Measurements from ENCODE around the gene ABCB6.

Gene ABCB6

DNA sequence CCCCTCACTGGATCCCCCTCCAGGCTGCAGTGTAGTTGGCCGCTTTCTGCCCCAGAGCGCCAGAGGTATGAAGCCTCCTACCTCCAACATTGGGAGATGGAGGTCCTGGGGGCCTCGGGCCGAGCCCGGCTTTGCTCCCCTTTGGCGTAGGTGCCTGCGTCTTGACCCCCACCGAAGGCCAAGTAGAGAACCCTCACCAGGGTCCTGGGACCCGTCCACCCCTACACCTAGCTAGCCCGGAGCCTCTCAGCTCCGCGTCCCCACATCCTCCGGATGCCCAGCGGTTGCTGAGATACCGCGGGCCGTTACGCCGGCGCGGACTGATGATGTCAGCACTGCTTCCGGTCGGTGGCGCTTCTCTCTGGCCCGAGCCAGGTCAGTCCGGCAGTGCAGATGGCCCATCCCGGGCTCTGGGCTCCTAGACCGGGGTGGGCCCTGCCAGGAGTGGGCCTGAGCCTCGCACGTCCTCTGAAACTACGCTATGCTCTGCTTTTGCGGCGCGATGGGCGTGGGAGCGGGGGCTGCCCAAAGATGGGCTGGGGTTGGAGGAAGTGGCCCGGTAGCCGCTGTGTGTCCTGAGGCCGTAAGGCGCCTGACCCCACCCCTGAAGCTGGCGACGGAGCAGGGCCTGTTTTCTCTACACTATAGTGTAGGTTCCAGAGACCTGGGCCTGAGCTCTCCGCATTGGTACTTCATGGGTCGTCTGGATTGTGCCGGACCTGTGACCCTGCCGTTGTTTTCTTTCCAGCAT, 26.6 kb upstream of the ABCB6 start, which contains the start of the genes GLB1L and STK16:
GLB1L (minus strand) TSS at position 297 of the 751 bp plus-strand sequence. CDS start 1,871 bp downstream, outside the sequence.
STK16 (plus strand) TSS at position 332 of the 751 bp plus-strand sequence. CDS start 521 bp downstream, outside the sequence.
- peak; percentile 77 to 89 (median 87) for DNase-seq (ENCODE audit: low read depth in 3 of 3)

DNA sequence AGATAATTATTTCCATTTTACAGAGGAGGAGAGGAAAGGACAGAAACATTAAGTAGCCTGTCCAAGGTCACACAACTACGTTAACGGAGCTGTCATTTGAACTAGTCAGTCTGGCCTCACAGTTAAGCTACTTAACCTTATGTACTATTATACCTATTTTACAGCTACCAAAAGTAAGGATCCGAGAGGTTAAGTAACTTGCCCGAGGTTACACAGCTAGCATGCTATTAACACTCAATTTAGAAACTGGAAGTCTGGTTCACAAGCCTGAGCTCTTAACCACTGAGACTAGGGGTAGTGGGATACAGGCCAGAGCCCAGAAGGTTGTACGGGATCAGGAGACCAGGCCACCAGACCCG, 26.0 kb upstream of the ABCB6 start:
- DNase-seq (ENCODE audit: low read depth in 3 of 3), result no peak

DNA sequence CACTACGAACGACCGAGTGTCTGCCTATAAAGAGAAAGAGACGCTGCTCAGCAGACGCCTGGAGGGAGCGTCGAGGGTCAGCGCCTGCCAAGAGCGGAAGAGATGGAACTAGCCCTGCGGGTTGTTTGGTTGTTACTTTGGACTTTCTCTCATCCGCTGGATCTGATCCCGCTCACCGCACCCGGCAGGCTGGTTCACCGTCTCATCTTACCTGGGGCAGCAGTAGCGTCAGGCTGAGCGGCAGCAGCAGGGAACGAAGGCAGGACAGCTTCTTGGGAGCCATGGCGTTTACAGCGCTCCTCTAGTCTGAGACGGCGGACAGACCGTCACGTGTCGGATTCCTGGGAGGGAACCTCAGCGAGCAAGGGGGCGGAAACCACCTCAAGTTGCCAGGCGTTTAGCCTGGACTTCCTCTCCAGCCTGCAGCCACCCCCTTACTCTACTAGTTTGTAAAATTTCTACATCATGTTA, 24.6 kb upstream of the ABCB6 start:
- DNase-seq (ENCODE audit: low read depth in 3 of 3), result no peak

DNA sequence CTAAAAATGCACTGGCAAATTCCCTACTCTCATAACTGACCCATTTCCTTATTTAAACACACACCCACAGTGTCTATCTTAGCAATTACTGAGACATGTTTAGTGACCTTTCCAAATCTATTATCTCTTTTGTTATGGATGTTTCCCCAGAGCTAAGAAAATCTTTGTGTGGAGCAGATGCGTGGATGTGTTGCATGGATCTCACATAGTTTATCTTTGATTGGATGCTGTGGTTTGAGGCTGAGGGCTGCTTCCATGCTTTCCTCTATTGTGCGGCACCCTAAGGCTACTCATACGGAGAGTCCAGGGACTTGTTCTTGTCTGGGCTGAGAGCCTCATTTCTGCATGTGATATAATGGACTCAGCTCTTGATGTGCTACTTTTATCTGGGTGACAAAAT, 15.6 kb upstream of the ABCB6 start:
- DNase-seq (ENCODE audit: low read depth in 3 of 3), result no peak

DNA sequence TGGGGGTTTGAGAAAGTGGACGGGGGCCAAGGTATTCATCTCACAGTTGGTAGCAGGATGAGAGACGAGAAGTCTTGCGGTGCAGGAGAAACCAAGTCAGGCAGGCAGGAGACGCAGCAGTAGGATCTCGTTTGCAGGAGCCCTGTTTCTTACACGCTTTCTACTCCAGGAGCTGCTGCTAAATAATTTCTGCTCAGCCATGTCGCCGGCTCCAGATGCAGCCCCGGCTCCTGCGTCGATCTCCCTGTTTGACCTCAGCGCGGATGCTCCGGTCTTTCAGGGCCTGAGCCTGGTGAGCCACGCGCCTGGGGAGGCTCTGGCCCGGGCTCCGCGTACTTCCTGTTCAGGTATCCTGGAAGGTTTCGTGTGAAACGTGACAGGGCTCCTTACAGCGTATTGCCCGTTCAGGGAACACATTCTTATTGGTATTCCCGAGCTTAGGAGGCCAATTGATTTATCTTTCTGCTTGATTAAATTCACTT, 11.3 kb upstream of the ABCB6 start:
- DNase-seq (ENCODE audit: low read depth in 3 of 3), result peak in 2 of 3 donors; percentile 28 to 55

DNA sequence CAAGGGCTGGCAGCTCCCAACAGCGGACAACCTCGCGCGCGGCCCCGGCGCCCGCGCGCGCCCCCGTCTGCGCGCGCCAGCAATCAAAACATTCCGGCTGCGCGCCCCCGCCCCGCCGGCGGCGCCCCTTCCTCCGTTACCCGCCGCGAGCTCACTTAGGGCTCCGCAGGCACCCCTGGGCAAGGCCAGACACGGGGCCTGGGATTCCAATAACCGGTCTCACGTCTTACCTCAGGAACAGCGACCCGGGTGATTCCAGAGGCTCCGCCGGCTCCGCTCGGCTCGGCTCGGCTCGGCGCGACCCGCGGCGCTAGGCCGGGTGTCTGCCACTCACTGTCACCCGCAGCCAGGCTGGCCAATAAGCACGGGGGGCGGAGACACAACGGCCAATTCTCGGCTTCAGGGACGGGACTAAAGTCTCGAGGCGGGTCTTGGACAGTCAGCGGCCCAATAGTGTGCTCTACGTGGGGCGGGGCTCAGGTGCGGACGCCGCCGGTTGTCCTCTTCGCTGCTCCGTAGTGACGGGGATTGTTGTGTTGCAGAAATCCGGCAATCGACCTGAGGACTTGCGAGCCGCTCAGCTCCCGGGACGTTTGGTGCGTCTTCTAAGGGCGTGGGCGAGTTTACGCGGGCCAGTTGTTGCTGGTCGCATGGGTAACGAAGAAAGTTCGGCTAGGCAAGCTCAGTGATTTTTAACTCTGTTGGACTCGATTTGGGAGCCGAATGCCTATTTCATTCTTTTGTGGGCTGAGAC, 10.7 kb upstream of the ABCB6 start, which contains the start of the genes ANKZF1 and ATG9A:
ANKZF1 (plus strand) TSS at position 502 of the 754 bp plus-strand sequence. CDS start 452 bp downstream, outside the sequence.
ATG9A (minus strand) TSS at position 332 of the 754 bp plus-strand sequence. CDS start 1,612 bp downstream, outside the sequence.
- DNase-seq (ENCODE audit: low read depth in 3 of 3), result peak; percentile 95 to 99 (median 97)

DNA sequence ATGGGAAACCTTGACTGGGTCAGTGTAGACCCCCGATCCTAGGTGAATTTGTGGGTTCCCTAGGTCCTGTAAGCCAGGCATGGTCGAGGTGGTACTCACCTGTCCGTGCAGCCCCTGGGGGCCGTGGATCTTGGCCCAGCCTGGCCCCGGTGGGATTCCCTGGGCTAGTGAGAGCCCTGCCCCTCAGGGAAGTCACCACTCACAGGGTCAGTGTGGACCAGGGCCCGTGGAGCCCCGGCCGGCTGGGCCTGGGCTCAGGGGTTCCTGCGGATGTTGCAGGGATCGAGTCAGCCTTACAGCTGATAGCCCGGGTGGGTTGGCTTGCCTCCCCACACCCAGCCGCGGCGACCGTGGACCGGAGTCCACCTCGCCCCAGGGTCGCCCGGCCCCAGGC, 10.2 kb upstream of the ABCB6 start:
- DNase-seq (ENCODE audit: low read depth in 3 of 3), result no peak

DNA sequence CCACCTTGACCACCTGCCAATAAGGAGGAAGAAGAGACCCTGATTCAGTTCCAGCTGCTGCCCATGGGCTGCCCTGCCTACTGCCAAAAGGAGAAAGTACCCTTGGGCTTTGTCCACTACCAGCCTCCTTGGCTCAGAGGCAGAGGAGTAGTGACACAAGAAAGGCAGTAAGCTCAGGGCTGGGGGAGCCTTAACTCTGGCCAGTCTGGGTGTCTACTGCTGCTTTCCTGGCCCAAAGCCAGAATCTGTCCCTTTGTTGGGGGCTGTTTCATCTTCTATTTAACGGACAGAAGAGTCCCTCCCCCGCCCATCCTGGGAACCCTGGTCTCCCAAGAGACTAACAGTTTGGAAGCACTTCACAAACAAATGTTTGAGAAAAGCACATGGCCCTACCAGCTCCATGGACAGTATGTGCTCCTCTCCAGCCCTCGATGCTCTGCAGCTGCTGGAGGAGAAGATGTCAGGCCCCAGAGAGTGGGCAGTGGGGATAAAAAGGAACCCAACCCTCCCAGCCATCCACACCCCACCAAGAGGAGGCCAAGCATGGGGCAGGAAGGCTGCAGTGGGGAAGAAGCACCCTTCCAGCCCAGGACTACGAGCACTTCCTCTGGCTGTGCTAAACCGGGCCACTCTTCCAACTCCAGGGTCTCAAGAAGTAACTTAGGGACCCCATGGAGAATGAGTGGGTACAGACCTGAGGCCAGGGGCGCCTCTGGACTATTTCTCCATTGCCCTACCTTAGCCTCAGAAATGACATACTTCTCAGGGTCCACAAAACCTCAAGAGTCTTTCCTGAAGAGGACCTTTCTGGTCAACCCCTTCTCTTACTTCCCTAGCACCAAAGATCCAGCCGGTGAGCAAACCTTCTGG, 9.5 kb upstream of the ABCB6 start:
- DNase-seq (ENCODE audit: low read depth in 3 of 3), result no peak

DNA sequence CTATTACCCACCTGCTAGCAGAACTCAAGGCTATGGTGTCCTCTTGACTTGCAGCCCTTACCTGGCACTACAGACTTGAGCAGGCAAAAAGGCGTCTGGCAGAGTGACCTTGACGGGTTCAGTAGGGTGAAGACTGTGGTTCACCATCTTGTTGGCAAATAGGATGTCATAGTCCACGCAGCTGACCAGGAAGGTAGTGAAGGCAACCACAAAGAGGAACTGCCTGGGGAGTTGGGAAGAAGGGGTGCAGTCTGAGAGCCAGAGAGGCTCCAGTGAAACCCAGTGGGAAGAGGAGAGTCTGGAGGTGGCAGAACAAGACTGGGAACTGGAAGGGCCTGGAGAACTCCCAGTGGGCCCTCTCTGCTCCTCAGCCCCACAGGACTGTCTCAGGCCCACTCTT, 6.6 kb upstream of the ABCB6 start:
- DNase-seq (ENCODE audit: low read depth in 3 of 3), result no peak

DNA sequence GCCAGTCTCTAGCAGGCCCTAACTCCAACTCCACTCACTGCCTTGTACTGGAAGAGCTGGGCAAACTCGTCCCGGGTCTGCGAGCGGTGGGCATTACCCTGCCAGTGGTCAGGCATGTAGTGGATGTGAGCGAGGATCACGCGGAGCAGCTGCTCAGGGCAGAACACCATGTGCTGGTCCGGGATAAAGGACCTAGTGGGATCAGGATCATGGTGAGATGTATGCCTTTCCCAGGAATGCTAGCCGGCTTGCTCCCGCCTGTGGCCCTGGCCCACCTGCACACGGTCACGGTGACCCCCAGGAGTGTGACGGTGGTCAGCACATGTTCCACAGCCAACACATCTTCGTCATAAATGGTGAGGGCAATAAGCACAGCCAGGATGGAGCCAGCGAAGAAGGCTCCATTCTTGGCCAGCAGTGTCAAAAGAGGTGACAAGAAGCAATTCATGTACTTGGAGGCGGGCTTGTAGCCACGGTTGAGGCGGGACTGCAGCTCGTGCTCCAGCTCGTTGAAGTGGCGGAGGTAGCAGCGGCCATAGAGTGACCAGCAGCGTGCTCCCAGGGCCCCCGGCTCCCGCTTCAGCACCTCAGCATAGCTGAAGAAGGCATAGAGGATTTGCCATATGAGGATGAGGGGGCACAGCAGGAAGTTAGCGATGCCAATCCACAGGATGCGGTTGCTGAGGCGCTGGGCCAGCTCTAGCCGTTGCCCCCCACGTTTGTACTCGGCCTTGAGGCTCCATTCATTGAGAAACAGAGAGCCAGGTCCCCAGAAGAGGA, 5.3 kb upstream of the ABCB6 start:
- no peak for DNase-seq (ENCODE audit: low read depth in 3 of 3)

DNA sequence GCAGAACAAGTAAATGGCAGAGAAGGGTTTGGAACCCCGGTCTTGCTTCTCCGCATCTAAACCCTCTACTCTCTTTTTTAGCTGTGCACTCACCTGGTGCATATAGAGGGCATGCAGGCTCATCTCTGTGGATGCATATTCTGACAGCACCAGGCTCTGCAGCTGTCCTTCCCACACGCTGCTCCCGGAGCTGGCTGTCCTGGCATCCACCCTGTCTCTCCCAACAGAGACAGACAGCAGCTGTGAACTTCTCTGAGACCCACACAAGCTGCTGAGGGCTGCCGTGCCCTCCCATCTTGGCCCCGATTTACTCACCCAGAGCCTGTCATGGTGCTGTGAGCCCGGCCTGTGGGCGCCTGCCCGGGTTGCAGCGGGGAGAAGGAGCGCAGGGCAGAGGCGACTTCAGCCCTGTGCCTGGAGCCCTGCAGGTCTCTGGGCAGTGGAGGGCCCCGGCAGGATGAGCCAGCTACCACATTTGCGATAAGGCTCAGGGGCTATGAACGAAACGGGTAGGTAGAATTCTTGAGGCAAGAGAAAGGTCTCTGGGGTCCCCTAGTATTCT, 3.3 kb upstream of the ABCB6 start:
- DNase-seq (ENCODE audit: low read depth in 3 of 3), result no peak

DNA sequence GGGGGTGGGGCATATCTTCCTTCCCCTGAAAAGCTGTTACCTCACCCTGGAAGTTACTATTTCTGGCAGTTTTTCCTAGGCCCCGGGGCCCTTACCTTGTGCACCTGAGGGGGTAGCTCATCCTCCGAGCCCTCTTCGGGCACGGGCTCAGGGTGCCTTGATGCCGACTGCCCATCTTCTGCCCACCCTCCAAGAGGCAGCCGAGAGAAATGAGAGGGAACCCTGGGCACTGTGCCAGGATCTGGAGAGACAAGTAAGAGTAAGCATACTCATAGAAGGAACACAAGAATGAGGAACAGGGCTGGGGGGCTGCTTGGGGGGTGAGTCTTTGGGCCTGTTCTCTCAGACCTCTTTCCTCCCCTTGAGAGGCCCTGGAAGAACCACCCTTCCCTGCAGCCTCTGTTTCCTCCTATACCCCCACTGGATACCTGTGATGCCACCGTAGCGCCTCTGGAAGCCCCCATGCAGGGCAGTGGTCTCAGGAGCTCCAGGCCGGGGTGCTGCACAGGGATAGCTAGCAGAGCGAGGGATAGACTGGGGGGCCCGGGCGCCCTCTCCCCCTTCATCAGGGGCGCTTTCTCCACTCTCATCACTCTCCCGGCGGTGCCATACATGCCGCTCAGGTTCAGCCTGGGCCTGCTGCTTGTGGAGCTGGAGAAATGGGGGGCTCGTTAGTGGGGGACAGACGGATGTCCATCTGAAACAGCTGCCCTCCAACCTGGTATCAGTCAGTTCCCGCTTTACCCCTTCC, 2.1 kb upstream of the ABCB6 start:
- DNase-seq (ENCODE audit: low read depth in 3 of 3), result no peak

DNA sequence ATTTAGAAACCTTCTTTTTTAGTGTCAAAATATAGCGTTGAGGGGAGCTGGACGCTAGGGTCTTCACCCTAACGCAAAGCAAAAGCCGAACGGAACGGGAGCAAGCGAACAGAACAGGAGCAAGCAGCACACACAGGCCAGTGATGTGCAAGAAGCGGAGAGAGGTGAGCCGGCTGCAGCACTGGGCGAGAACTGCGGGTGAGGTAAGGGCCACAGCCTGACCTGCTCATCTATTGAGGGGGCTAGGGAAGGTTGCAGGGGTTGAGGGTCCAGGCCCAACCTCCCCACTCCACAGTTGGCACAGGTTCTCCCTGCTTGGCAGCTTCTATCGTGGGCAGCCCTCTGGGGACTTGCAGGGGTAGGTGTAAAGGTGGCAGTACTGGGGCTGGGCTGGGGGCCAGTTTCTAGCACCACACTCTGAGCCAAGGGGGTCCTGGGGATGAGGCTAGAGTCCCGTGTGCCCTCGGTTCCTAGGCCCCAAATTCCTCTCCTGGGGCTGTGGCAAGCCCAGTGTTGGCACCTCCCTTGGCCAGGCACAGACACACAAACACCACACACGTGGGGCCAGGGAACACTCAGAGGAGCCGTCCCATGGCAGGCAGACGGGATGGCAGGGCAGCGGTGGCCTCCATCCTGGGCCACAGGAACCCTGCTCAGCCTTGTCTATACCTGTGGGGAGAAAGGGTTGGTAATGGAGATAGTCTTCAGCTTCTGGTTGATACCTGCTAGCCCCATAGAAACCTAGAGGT, 1.2 kb upstream of the ABCB6 start:
- no peak for DNase-seq (ENCODE audit: low read depth in 3 of 3)

DNA sequence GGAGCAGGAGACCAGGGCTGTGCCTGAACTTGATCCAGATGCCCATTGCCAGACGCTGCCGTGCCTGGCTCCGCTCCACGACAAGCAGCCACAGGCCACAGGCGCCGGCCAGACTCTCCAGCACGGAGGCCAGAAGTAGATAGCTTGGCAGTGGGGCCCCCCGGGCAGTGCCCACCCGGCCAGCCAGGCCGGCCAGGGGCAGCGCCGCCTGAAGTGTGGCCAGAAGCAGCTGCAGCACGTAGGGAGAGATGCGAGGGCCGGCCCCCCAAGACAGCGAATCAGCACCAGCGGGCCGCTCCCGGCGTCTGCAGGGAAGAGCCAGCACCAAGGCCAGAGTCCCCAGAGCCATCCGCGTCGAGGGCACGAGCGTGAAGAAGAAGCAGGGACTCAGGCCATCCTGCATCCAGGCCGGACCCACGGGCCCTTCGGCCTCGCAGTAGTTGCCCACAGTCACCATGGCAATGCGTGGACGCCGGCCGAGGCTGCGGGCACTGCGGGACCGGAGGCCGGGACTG, 484 bp downstream of the ABCB6 start:
- DNase-seq (ENCODE audit: low read depth in 3 of 3), result no peak

DNA sequence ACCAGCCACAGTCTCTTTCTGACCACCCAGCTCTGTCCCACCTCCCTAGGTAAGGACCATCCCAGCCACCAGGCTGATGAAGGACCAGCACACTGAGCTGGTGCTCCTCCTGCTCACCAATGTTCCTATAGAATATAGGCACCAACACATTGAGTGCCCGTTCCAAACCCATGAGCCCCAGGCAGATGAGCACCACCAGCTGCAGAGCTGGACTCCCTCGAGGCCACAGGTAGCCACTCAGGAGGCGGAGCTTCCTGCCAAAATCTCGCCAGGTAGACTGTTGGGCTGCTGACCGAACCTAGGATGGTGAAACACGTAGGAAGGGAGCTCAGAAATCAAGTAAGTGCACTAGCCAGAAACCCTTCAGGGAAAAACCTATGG, 2.2 kb downstream of the ABCB6 start:
- DNase-seq (ENCODE audit: low read depth in 3 of 3), result no peak

DNA sequence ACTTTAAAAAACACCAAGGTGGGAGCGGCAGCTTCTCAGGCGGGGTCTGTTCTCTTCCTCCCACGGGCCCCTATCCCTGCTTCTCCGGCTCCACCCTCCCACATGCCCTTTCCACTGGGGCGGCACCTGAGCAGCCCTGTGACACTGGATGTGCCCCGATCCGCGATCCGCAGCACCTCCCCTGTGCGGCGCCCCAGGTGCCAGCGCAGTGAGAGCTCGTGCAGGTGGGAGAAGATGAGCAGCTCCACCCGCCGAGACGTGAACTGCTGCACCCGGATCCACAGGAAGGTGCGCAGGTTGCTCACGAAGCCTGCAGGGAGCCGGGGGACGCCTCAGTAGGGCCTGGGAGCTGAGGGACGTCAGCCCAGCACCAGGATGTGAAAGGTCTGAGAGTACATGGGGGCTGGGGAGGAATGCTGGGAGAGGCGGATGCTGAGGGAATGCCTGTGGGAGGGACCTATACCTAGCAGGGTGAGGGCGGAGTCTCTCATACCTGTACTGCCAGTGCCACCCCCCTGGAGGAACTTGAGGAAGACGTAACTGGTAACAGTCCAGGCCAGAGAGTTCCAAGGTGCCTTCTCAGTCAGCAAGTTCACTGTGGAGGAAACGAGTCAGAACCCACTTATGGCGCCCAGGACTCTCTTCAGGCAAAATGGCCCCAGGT, 2.8 kb downstream of the ABCB6 start:
- DNase-seq (ENCODE audit: low read depth in 3 of 3), result no peak

DNA sequence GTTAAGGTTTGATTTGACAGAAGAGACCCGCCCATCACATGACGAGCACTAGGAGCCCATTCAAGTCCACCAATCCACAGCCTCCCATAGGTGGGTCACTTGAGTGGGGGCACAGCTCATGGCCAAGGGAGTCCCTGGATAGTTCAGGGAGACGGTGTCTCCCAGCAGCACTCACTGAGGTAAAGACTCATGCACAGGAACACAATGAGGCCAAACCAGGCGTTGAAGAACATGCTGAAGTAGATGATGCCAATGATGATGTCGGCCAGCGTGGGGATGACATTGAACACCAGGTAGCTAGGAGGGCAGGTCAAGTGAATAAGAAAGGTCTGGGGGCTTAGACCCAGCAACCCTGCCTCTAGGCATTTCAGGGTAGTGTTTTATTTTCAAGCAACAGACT, 4.0 kb downstream of the ABCB6 start:
- DNase-seq (ENCODE audit: low read depth in 3 of 3), result no peak

DNA sequence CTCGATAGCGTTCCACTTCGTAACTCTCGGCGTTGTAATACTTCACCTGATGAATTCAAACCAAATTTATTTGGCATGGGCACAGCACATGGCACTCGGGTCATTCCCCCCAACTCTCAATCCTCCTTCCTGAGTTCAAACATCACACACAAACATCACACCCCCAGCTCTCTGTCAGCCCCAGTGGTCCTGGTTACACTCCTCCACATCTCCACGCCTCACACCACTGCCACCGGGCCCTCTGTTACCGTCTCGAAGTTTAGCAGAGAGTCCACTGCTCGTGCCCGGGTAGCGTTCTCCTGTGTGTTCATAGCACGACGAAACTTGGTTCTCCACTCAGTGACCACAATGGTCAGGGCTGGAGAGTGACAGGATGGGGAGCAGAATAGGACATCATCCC, 4.6 kb downstream of the ABCB6 start:
- no peak for DNase-seq (ENCODE audit: low read depth in 3 of 3)

Data from stimulated activated CD4-positive, alpha-beta T cell treated with anti-CD3 and anti-CD28 coated beads, TNF-alpha, amount 100 ng/mL, for 48 hours (primary cell).